GM12864 (cell line): Measurements from ENCODE around the gene DMXL2.

ENCODE experiments used
- DNase-seq: peaks from one replicate; pipeline ENCODE4 v3.0.0-alpha.2; 2011; ENCODE audit warnings: low read depth
- H3K4me3 ChIP-seq: 2 replicates; pipeline ENCODE4 v1.5.1; 2011; ENCODE audit warnings: mild to moderate bottlenecking, low read depth, low read length, control low read depth
- TF ChIP-seq, protein P1 (sequence below): IDR thresholded peaks from 2 replicates; pipeline ENCODE4 v1.5.1; 2011; ENCODE audit warnings: low read depth, mild to moderate bottlenecking, moderate library complexity, low read length, control low read depth, inconsistent platforms; ENCODE audit errors: missing control alignments

DMXL2 gene

GRCh38 chr15:51634591-51635198 lies 12.1 kb upstream of the DMXL2 start:
- TF ChIP-seq, protein P1, sequence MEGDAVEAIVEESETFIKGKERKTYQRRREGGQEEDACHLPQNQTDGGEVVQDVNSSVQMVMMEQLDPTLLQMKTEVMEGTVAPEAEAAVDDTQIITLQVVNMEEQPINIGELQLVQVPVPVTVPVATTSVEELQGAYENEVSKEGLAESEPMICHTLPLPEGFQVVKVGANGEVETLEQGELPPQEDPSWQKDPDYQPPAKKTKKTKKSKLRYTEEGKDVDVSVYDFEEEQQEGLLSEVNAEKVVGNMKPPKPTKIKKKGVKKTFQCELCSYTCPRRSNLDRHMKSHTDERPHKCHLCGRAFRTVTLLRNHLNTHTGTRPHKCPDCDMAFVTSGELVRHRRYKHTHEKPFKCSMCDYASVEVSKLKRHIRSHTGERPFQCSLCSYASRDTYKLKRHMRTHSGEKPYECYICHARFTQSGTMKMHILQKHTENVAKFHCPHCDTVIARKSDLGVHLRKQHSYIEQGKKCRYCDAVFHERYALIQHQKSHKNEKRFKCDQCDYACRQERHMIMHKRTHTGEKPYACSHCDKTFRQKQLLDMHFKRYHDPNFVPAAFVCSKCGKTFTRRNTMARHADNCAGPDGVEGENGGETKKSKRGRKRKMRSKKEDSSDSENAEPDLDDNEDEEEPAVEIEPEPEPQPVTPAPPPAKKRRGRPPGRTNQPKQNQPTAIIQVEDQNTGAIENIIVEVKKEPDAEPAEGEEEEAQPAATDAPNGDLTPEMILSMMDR = no peak
- DNase-seq = no peak
- H3K4me3 ChIP-seq = no peak overlapping the region

GRCh38 chr15:51629612-51630011 lies 7.0 kb upstream of the DMXL2 start:
- TF ChIP-seq, protein P1 = no peak
- DNase-seq = no peak
- no peak overlapping the region for H3K4me3 ChIP-seq

DNA sequence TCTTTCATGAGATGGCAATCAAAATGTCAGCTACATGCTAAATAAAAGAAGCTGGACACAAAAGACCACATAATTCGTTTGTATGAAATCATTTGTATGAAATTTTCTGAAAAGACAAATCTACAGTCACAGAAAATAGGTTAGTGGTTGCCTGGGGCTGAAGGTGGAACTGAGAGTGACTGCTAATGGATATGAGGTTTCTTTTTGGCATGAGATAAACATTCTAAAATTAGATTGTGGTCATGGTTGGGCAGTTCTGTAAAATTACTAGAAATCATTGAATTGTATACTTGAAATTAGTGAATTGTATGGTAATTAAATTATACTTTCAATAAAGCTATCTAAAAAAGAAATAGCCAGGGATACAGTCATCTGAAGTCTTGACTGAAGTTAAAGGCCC lies 2.7 kb upstream of the DMXL2 start:
- no peak for DNase-seq
- TF ChIP-seq, protein P1 = no peak
- no peak overlapping the region for H3K4me3 ChIP-seq

- no peak overlapping the region; the same call in 1 of the 2 replicates for H3K4me3 ChIP-seq
- DNase-seq = no peak
- TF ChIP-seq, protein P1 = no peak
Measured at GRCh38 chr15:51624022-51624421, 1.5 kb upstream of the DMXL2 start.

- TF ChIP-seq, protein P1 = no peak
- no peak for DNase-seq
- H3K4me3 ChIP-seq = peak overlapping the region; percentile 92
Measured at GRCh38 chr15:51623386-51623938, 891 bp upstream of the DMXL2 start.

- TF ChIP-seq, protein P1 = no peak
- peak overlapping the region; percentile 92 for H3K4me3 ChIP-seq
- DNase-seq = no peak
Measured at GRCh38 chr15:51621936-51622603, 501 bp downstream of the DMXL2 start.
